Amniotic stem cell (primary cell): ENCODE results near the gene ZSWIM6.
A peak's percentile ranks its signal among the peaks of the same experiment; 100 is the strongest.
"Not testable (repeated sequence)": the region's sequence is repeated elsewhere in the genome, so short reads cannot be mapped to it uniquely, and the experiment has no call there.

ENCODE experiments used
- DNase-seq: peaks from one replicate; lab custom pipeline; 2025; lab: John Stamatoyannopoulos, UW

Gene ZSWIM6

GRCh38 chr5:61407706-61408270 is 75.7 kb downstream of the ZSWIM6 start:
- no peak for DNase-seq

GRCh38 chr5:61408476-61409168 is 76.6 kb downstream of the ZSWIM6 start:
- peak; percentile 98 for DNase-seq

- peak; percentile 45 for DNase-seq
Observed at GRCh38 chr5:61409568-61409967, 77.5 kb downstream of the ZSWIM6 start.

GRCh38 chr5:61410811-61411210 is 78.8 kb downstream of the ZSWIM6 start:
- no peak for DNase-seq

GRCh38 chr5:61412361-61412760 is 80.3 kb downstream of the ZSWIM6 start:
- no peak for DNase-seq

GRCh38 chr5:61413205-61413604 is 81.1 kb downstream of the ZSWIM6 start:
- not testable (repeated sequence) for DNase-seq

- DNase-seq = no peak
Observed at GRCh38 chr5:61414806-61415205, 82.7 kb downstream of the ZSWIM6 start.

- no peak for DNase-seq
Observed at GRCh38 chr5:61416010-61416409, 84.0 kb downstream of the ZSWIM6 start.

- no peak for DNase-seq
Observed at GRCh38 chr5:61416420-61416819, 84.4 kb downstream of the ZSWIM6 start.

- no peak for DNase-seq
Observed at GRCh38 chr5:61417340-61417739, 85.3 kb downstream of the ZSWIM6 start.

GRCh38 chr5:61417851-61418250 is 85.8 kb downstream of the ZSWIM6 start:
- no peak for DNase-seq

- no peak for DNase-seq
Observed at GRCh38 chr5:61419106-61419505, 87.0 kb downstream of the ZSWIM6 start.

GRCh38 chr5:61420016-61420415 is 88.0 kb downstream of the ZSWIM6 start:
- no peak for DNase-seq

GRCh38 chr5:61421262-61421661 is 89.2 kb downstream of the ZSWIM6 start:
- DNase-seq = not testable (repeated sequence)

GRCh38 chr5:61423487-61424145 is 91.6 kb downstream of the ZSWIM6 start:
- DNase-seq = no peak

GRCh38 chr5:61425918-61426317 is 93.9 kb downstream of the ZSWIM6 start:
- no peak for DNase-seq

GRCh38 chr5:61429906-61430305 is 97.8 kb downstream of the ZSWIM6 start:
- no peak for DNase-seq

GRCh38 chr5:61431923-61432620 is 100.0 kb downstream of the ZSWIM6 start:
- no peak for DNase-seq

- no peak for DNase-seq
Observed at GRCh38 chr5:61435368-61435767, 103.3 kb downstream of the ZSWIM6 start.

- DNase-seq = no peak
Observed at GRCh38 chr5:61438298-61438970, 106.4 kb downstream of the ZSWIM6 start.

GRCh38 chr5:61440086-61440485 is 108.0 kb downstream of the ZSWIM6 start:
- DNase-seq = no peak

- DNase-seq = no peak
Observed at GRCh38 chr5:61440596-61440995, 108.5 kb downstream of the ZSWIM6 start.
